NCI-H2227 treated with DMSO at 0.1 percent for 48 hours (cell line): ENCODE measurements around the gene RAI2.
A peak's percentile ranks its signal among the peaks of the same experiment; 100 is the strongest.

Source experiments
- DNase-seq: peaks from one replicate; lab custom pipeline; 2025; lab: John Stamatoyannopoulos, UW

The RAI2 gene

GRCh38 chrX:17860811-17861488, at the start of gene RAI2:
Gene RAI2, minus strand, starts transcription at chrX:17861298. Its CDS starts 59,288 bp downstream, at chrX:17802010.
- peak; percentile 15 for DNase-seq

- no peak for DNase-seq
These were observed 27.3 kb upstream of the RAI2 start for GRCh38 chrX:17888421-17888820.

GRCh38 chrX:17882680-17883079, 21.6 kb upstream of the RAI2 start:
- DNase-seq, result no peak

GRCh38 chrX:17878028-17878670, 17.1 kb upstream of the RAI2 start:
- no peak for DNase-seq

- DNase-seq, result no peak
These were observed 15.0 kb upstream of the RAI2 start for GRCh38 chrX:17876135-17876534.

- no peak for DNase-seq
These were observed 8.5 kb upstream of the RAI2 start for GRCh38 chrX:17869580-17869979.

- no peak for DNase-seq
These were observed 452 bp upstream of the RAI2 start for GRCh38 chrX:17861489-17862011.

GRCh38 chrX:17860179-17860780, 818 bp downstream of the RAI2 start:
- DNase-seq, result no peak

GRCh38 chrX:17859609-17860178, 1.4 kb downstream of the RAI2 start:
- DNase-seq, result no peak

GRCh38 chrX:17854531-17854930, 6.6 kb downstream of the RAI2 start:
- no peak for DNase-seq

GRCh38 chrX:17854069-17854468, 7.0 kb downstream of the RAI2 start:
- DNase-seq, result no peak

- DNase-seq, result no peak
These were observed 9.2 kb downstream of the RAI2 start for GRCh38 chrX:17851874-17852273.

GRCh38 chrX:17848545-17849265, 12.4 kb downstream of the RAI2 start:
- no peak for DNase-seq

GRCh38 chrX:17846045-17846444, 15.1 kb downstream of the RAI2 start:
- DNase-seq, result no peak

- DNase-seq, result no peak
These were observed 16.9 kb downstream of the RAI2 start for GRCh38 chrX:17844236-17844635.

GRCh38 chrX:17842769-17843525, 18.2 kb downstream of the RAI2 start:
- no peak for DNase-seq

- DNase-seq, result no peak
These were observed 21.8 kb downstream of the RAI2 start for GRCh38 chrX:17839269-17839668.

GRCh38 chrX:17836830-17837229, 24.3 kb downstream of the RAI2 start:
- no peak for DNase-seq

- DNase-seq, result no peak
These were observed 27.1 kb downstream of the RAI2 start for GRCh38 chrX:17833954-17834353.

GRCh38 chrX:17831255-17831654, 29.8 kb downstream of the RAI2 start:
- DNase-seq, result no peak

GRCh38 chrX:17830211-17830610, 30.9 kb downstream of the RAI2 start:
- no peak for DNase-seq
